ENCODE data around the gene PF4V1. TPM values are rescaled to one million over a fixed set of nuclear protein-coding genes. Genes with fewer than 3 reads are reported as not detected.
"Not testable (repeated sequence)": the region's sequence is repeated elsewhere in the genome, so short reads cannot be mapped to it uniquely, and the experiment has no call there.

The PF4V1 gene
- total and polyA plus RNA-seq, 9 of the 15 experiments (the other 6 are each of a cell fraction or from before 2014, with no cell fraction given): not detected

GRCh38 chr4:73897380-73898136 is 44.5 kb downstream of the PF4V1 start:
- peaks cover 0 to 7% of the 10 kb centered on the region in 2 experiments for H3K4me1 ChIP-seq (replicated peaks in 1 of 2; ENCODE audit: control insufficient read depth in 2 of 2, insufficient read depth in 2 of 2, low read length in 2 of 2)
- ChIA-PET POLR2A (no interaction called here), CTCF (ENCODE audit: low intra/inter-chr PET ratio) (no interaction called here)
- H3K4me2 ChIP-seq (ENCODE audit: insufficient read depth, low read length): no peak overlapping the region
- TF ChIP-seq ZNF764 (CRISPR knock-in tag; IDR thresholded peaks at IDR 0.05; ENCODE audit: low read depth) (no peak), RBM34 (IDR thresholded peaks at IDR 0.05; ENCODE audit: borderline replicate concordance, insufficient read depth, low read length) (no peak), ZNF224 (CRISPR knock-in tag; IDR thresholded peaks at IDR 0.05) (no peak), NELFE (IDR thresholded peaks at IDR 0.05; ENCODE audit: insufficient read depth, insufficient read length) (no peak), ARID4B (CRISPR knock-in tag; IDR thresholded peaks at IDR 0.05) (no peak)
- in situ Hi-C loops (cut with MboI) (no loop called here), intact Hi-C loops (cut with micrococcal nuclease) (no loop called here)
- DNase-seq (ENCODE audit: extremely low read depth in 1 of 4, low spot score in 3 of 4) (no peak), FAIRE-seq (no peak), ATAC-seq (no peak)
- no peak overlapping the region for H3K27ac ChIP-seq (ENCODE audit: extremely low read depth, low read depth, low read length)
- BruUV-seq (replicated peaks): no TSS peak
- no peak overlapping the region for H3K4me3 ChIP-seq
- no peaks in the 10 kb centered on the region for H3K9me3 ChIP-seq (replicated peaks; ENCODE audit: control insufficient read depth, insufficient read depth, low read depth, low read length)
- no peaks in the 10 kb centered on the region for H3K79me2 ChIP-seq (ENCODE audit: control insufficient read depth, insufficient read depth, low read length)
- H2AFZ ChIP-seq (ENCODE audit: low read depth, low read length): no peak overlapping the region
- H3K9ac ChIP-seq (ENCODE audit: insufficient read depth in 1 of 2, low read depth in 2 of 2, low read length in 2 of 2): no peak overlapping the region
- no peaks in the 10 kb centered on the region for H4K20me1 ChIP-seq (replicated peaks; ENCODE audit: control insufficient read depth, insufficient read depth, low read length)
- H3K9me1 ChIP-seq (ENCODE audit: control insufficient read depth, insufficient read depth, low read length): no peaks in the 10 kb centered on the region
- H3K36me3 ChIP-seq (ENCODE audit: control insufficient read depth, insufficient read depth, low read length): no peaks in the 10 kb centered on the region
- H3K27me3 ChIP-seq (ENCODE audit: control insufficient read depth in 2 of 2, insufficient read depth in 2 of 2, low read length in 2 of 2): no peaks in the 10 kb centered on the region
- 59% methylated on average over 4 of the region's 4 CpGs for WGBS (ENCODE audit: insufficient coverage, low coverage, missing lambda C conversion rate)

- CTCF ChIA-PET (ENCODE audit: low intra/inter-chr PET ratio); ATAC-seq; POLR2A ChIA-PET; H3K9me1 ChIP-seq (ENCODE audit: control insufficient read depth, insufficient read depth, low read length); in situ Hi-C loops (cut with MboI); H2AFZ ChIP-seq (ENCODE audit: low read depth, low read length); DNase-seq (ENCODE audit: extremely low read depth in 1 of 4, low spot score in 3 of 4); BruUV-seq (replicated peaks); H3K9ac ChIP-seq (ENCODE audit: insufficient read depth in 1 of 2, low read depth in 2 of 2, low read length in 2 of 2); intact Hi-C loops (cut with micrococcal nuclease); H3K4me3 ChIP-seq; H3K79me2 ChIP-seq (ENCODE audit: control insufficient read depth, insufficient read depth, low read length); H3K4me2 ChIP-seq (ENCODE audit: insufficient read depth, low read length); H3K27ac ChIP-seq (ENCODE audit: extremely low read depth, low read depth, low read length); H3K36me3 ChIP-seq (ENCODE audit: control insufficient read depth, insufficient read depth, low read length); H3K4me1 ChIP-seq (replicated peaks in 1 of 2; ENCODE audit: control insufficient read depth in 2 of 2, insufficient read depth in 2 of 2, low read length in 2 of 2); FAIRE-seq; H3K9me3 ChIP-seq (replicated peaks; ENCODE audit: control insufficient read depth, insufficient read depth, low read depth, low read length); H3K27me3 ChIP-seq (ENCODE audit: control insufficient read depth in 2 of 2, insufficient read depth in 2 of 2, low read length in 2 of 2); H4K20me1 ChIP-seq (replicated peaks; ENCODE audit: control insufficient read depth, insufficient read depth, low read length): not testable (repeated sequence)
- 42% methylated on average over 3 of the region's 3 CpGs for WGBS (ENCODE audit: insufficient coverage, low coverage, missing lambda C conversion rate)
These were observed 46.2 kb downstream of the PF4V1 start for GRCh38 chr4:73899338-73899737.
